ENCODE results near the gene COL9A1.
"Not testable (repeated sequence)": the region's sequence is repeated elsewhere in the genome, so short reads cannot be mapped to it uniquely, and the experiment has no call there.

COL9A1 gene

DNA sequence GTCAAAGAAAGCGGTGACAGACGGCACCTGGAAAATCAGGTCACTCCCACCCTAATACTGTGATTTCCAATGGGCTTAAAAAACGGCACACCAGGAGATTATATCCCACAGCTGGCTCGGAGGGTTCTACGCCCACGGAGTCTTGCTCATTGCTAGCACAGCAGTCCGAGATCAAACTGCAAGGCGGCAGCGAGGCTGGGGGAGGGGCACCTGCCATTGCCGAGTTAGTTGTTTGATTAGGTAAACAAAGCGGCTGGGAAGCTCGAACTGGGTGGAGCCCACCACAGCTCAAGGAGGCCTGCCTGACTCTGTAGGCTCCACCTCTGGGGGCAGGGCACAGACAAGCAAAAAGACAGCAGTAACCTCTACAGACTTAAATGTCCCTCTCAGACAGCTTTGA lies 14.9 kb upstream of the COL9A1 start:
- not testable (repeated sequence) for H3K27ac ChIP-seq (ENCODE audit: low read depth in 2 of 2, low read length in 2 of 2); H3K27me3 ChIP-seq (ENCODE audit: control insufficient read depth in 2 of 2, insufficient read depth in 2 of 2, low read length in 2 of 2); H3K9ac ChIP-seq (ENCODE audit: low read depth in 1 of 2, low read length in 2 of 2); H3K4me3 ChIP-seq (ENCODE audit: low read length in 2 of 2); H3K36me3 ChIP-seq (ENCODE audit: control insufficient read depth in 2 of 2, insufficient read depth in 2 of 2, low read length in 2 of 2); H3K4me1 ChIP-seq (ENCODE audit: control insufficient read depth in 2 of 2, insufficient read depth in 2 of 2, low read length in 2 of 2); H3K9me3 ChIP-seq (ENCODE audit: control insufficient read depth in 2 of 2, low read length in 2 of 2)

DNA sequence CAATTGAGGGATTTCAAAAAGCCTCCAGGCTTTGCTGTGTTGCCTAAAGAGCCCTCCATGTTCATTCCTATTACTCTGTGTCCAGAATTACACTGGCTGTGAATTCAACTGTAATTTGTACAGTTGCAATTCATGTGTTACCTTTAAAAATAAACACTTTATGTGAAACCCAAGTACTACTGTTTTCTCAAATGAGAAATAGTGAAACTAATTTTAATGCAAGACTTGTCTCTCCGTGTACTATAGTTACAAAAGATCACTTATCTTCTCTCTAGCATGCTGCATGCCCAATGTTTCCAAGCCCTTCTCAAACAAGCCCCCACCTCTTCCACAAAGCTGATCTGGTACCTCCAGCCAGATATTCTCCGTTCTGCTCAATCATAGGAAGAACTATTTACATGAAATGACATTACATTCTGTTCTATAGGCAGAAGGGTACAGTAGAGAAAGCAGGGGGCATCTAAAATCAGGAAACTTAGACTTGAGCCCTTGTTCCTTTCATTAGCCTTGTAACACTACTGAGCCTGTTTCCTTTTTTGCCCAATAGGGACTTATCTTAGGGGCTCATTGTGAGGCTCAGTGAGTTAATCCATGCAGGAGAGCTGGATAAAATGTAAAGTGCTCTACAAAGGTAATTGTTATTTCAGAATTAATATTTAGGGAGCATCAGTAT lies 12.3 kb upstream of the COL9A1 start:
- Histone ChIP-seq H3K27me3 (ENCODE audit: control insufficient read depth in 2 of 2, insufficient read depth in 2 of 2, low read length in 2 of 2) (no peaks in the 10 kb centered on the region), H3K36me3 (ENCODE audit: control insufficient read depth in 2 of 2, insufficient read depth in 2 of 2, low read length in 2 of 2) (no peaks in the 10 kb centered on the region), H3K9me3 (ENCODE audit: control insufficient read depth in 2 of 2, low read length in 2 of 2) (no peaks in the 10 kb centered on the region), H3K4me3 (ENCODE audit: low read length in 2 of 2) (no peak overlapping the region), H3K27ac (ENCODE audit: low read depth in 2 of 2, low read length in 2 of 2) (no peak overlapping the region), H3K9ac (ENCODE audit: low read depth in 1 of 2, low read length in 2 of 2) (no peak overlapping the region), H3K4me1 (ENCODE audit: control insufficient read depth in 2 of 2, insufficient read depth in 2 of 2, low read length in 2 of 2) (no peaks in the 10 kb centered on the region)

DNA sequence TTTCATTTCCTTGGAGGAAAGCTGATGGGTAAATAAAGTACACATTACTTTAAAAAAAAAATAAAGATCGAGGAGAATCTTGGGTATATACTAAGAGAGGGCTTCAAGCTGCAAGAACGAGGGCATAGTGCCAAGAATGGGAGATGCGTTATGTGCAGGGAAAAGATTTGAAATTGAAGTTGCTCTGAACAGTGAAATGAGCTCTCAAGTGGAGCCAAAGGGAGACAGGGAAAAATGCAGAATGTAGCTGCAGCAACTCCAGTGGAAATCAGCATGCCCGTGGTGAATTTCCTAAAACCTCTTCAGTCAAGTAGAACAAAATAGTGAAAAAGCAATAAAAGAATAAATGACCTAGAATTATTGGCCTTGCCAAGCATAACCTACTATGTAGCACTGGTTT lies 11.4 kb upstream of the COL9A1 start:
- H3K27me3 ChIP-seq (ENCODE audit: control insufficient read depth in 2 of 2, insufficient read depth in 2 of 2, low read length in 2 of 2) = no peaks in the 10 kb centered on the region
- H3K9me3 ChIP-seq (ENCODE audit: control insufficient read depth in 2 of 2, low read length in 2 of 2) = no peaks in the 10 kb centered on the region
- no peak overlapping the region for H3K27ac ChIP-seq (ENCODE audit: low read depth in 2 of 2, low read length in 2 of 2)
- no peak overlapping the region for H3K9ac ChIP-seq (ENCODE audit: low read depth in 1 of 2, low read length in 2 of 2)
- H3K36me3 ChIP-seq (ENCODE audit: control insufficient read depth in 2 of 2, insufficient read depth in 2 of 2, low read length in 2 of 2) = no peaks in the 10 kb centered on the region
- H3K4me1 ChIP-seq (ENCODE audit: control insufficient read depth in 2 of 2, insufficient read depth in 2 of 2, low read length in 2 of 2) = no peaks in the 10 kb centered on the region
- no peak overlapping the region for H3K4me3 ChIP-seq (ENCODE audit: low read length in 2 of 2)

DNA sequence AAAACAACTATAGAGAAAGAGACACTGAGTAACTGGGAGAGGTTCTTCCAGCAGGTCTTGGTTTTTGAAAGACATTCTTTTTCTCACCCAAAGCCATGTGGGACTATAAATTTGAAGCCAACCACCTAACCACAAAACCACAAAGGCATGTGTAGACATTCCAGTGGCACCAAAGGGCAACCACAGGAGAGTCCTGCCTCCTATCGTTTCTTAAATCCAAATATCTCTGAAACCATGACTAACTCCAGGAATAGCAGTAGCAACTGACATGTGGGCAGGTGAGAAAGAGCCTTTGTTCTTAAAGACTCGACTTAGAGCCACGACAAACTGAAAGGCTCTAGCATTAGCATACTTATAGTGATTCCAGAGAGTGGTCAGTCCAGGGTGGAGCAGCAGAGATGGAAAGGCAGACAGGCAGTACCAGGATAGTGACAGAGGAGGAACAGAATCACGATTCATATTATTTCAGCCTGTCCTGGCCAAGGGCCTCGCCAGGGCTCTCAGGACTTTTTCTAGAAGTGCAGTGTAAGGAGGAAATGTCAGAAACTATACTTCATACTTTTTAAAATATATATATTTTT lies 9.4 kb upstream of the COL9A1 start:
- Histone ChIP-seq H3K36me3 (ENCODE audit: control insufficient read depth in 2 of 2, insufficient read depth in 2 of 2, low read length in 2 of 2) (no peaks in the 10 kb centered on the region), H3K4me3 (ENCODE audit: low read length in 2 of 2) (no peak overlapping the region), H3K27ac (ENCODE audit: low read depth in 2 of 2, low read length in 2 of 2) (no peak overlapping the region), H3K9me3 (ENCODE audit: control insufficient read depth in 2 of 2, low read length in 2 of 2) (no peaks in the 10 kb centered on the region), H3K27me3 (ENCODE audit: control insufficient read depth in 2 of 2, insufficient read depth in 2 of 2, low read length in 2 of 2) (no peaks in the 10 kb centered on the region), H3K4me1 (ENCODE audit: control insufficient read depth in 2 of 2, insufficient read depth in 2 of 2, low read length in 2 of 2) (no peaks in the 10 kb centered on the region), H3K9ac (ENCODE audit: low read depth in 1 of 2, low read length in 2 of 2) (no peak overlapping the region)

DNA sequence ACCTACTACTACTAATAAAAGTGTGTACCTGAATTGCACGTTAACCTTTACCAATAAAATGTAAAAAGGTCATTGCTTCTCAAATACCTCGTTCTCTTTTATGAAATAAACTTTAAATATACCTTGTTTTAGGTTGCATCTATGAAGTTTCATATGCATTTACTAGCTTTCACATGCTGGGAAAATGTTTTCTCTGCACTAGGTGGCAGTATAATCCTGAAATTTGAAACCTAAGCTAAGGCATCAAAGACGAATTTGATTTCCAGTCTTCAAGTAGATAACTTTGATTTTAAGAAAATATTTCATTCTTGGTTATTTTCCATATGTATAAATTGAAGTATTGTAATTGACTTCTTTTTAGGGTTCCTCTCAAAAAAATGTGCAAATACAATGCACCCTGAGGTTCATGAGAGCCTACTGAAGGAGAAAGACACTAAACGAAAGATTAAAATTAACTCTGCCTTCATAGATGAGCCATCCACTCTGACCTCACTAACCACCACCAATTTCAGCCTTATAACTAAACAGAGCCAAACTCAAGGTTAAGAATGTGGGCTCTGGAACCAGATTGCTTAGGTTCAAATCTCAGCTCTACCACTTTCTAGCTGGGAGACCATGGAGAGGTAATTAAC lies 7.3 kb upstream of the COL9A1 start:
- Histone ChIP-seq H3K36me3 (ENCODE audit: control insufficient read depth in 2 of 2, insufficient read depth in 2 of 2, low read length in 2 of 2) (no peaks in the 10 kb centered on the region), H3K9me3 (ENCODE audit: control insufficient read depth in 2 of 2, low read length in 2 of 2) (no peaks in the 10 kb centered on the region), H3K9ac (ENCODE audit: low read depth in 1 of 2, low read length in 2 of 2) (no peak overlapping the region), H3K4me3 (ENCODE audit: low read length in 2 of 2) (no peak overlapping the region), H3K27me3 (ENCODE audit: control insufficient read depth in 2 of 2, insufficient read depth in 2 of 2, low read length in 2 of 2) (peaks cover 0 to 2% of the 10 kb centered on the region in 2 donors), H3K4me1 (ENCODE audit: control insufficient read depth in 2 of 2, insufficient read depth in 2 of 2, low read length in 2 of 2) (no peaks in the 10 kb centered on the region), H3K27ac (ENCODE audit: low read depth in 2 of 2, low read length in 2 of 2) (no peak overlapping the region)

DNA sequence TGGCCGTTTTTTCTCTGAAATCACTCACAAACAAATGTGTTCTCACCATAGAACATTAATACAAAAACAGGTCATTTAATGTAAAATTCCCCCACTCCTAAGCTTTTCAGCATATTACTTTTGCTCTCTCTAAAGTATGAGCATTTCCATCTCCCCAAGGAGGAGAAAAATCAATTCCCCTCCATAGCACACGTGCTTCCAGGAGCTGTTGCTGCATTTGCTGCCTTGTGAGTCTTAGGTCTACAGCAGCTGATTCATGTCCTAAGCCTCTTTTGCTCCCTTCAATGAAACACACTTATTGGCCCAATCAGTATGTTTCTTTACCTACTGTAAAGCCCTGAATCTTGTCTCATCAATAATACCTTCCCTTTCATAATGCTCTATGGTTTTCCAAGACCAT lies 6.4 kb upstream of the COL9A1 start:
- peaks cover 0 to 2% of the 10 kb centered on the region in 2 donors for H3K27me3 ChIP-seq (ENCODE audit: control insufficient read depth in 2 of 2, insufficient read depth in 2 of 2, low read length in 2 of 2)
- no peaks in the 10 kb centered on the region for H3K4me1 ChIP-seq (ENCODE audit: control insufficient read depth in 2 of 2, insufficient read depth in 2 of 2, low read length in 2 of 2)
- H3K36me3 ChIP-seq (ENCODE audit: control insufficient read depth in 2 of 2, insufficient read depth in 2 of 2, low read length in 2 of 2) = no peaks in the 10 kb centered on the region

DNA sequence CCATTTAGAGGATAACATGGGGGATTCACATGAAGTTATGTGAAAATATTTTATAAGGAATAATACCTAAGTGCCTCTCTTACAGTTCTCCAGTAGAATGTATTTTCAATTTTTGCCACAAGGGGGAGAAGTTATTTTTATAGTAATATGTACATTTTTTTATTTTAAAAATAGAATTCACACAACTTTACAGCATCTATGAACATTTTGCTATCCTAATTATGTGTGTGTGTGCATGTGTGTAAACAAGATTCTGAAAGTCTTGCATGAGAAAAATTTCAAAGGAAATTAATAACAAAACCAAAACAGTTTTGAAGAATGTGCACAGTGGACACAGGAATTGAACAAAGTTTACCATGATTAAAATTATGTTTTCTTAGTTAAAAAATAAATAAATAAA lies 5.3 kb upstream of the COL9A1 start:
- H3K27me3 ChIP-seq (ENCODE audit: control insufficient read depth in 2 of 2, insufficient read depth in 2 of 2, low read length in 2 of 2); H3K9me3 ChIP-seq (ENCODE audit: control insufficient read depth in 2 of 2, low read length in 2 of 2); H3K27ac ChIP-seq (ENCODE audit: low read depth in 2 of 2, low read length in 2 of 2); H3K4me3 ChIP-seq (ENCODE audit: low read length in 2 of 2); H3K9ac ChIP-seq (ENCODE audit: low read depth in 1 of 2, low read length in 2 of 2); H3K36me3 ChIP-seq (ENCODE audit: control insufficient read depth in 2 of 2, insufficient read depth in 2 of 2, low read length in 2 of 2); H3K4me1 ChIP-seq (ENCODE audit: control insufficient read depth in 2 of 2, insufficient read depth in 2 of 2, low read length in 2 of 2): not testable (repeated sequence)

More for the DNA sequence above, 6.4 kb upstream of the COL9A1 start:
- H3K27ac ChIP-seq (ENCODE audit: low read depth in 2 of 2, low read length in 2 of 2) = no peak overlapping the region
- H3K4me3 ChIP-seq (ENCODE audit: low read length in 2 of 2) = no peak overlapping the region
- H3K9me3 ChIP-seq (ENCODE audit: control insufficient read depth in 2 of 2, low read length in 2 of 2) = no peaks in the 10 kb centered on the region
- peak overlapping the region in 1 of 2 donors; percentile 9 for H3K9ac ChIP-seq (ENCODE audit: low read depth in 1 of 2, low read length in 2 of 2)

DNA sequence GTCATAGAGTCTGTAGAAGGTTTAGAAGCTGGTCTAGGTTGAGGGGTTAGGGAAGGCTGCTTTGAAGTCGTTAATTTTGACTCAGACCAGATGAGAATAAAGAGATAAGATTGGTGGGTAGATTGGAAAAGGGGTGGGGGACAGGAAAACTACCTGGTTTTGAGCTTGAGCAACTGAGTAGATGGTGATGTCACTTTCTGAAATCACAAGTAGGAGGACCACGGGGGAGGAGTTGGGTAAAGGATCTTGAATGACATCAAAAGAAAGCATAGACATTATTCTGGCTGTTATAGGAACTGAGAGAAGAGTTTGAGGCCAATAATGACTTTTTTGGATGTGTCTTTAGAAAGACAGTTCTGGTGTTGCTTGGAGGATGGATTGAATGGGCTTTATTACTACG lies 4.1 kb upstream of the COL9A1 start:
- H3K36me3 ChIP-seq (ENCODE audit: control insufficient read depth in 2 of 2, insufficient read depth in 2 of 2, low read length in 2 of 2) = no peaks in the 10 kb centered on the region
- no peak overlapping the region for H3K9ac ChIP-seq (ENCODE audit: low read depth in 1 of 2, low read length in 2 of 2)
- H3K9me3 ChIP-seq (ENCODE audit: control insufficient read depth in 2 of 2, low read length in 2 of 2) = no peaks in the 10 kb centered on the region
- no peak overlapping the region for H3K27ac ChIP-seq (ENCODE audit: low read depth in 2 of 2, low read length in 2 of 2)
- no peak overlapping the region for H3K4me3 ChIP-seq (ENCODE audit: low read length in 2 of 2)
- peaks cover 0 to 2% of the 10 kb centered on the region in 2 donors for H3K27me3 ChIP-seq (ENCODE audit: control insufficient read depth in 2 of 2, insufficient read depth in 2 of 2, low read length in 2 of 2)
- no peaks in the 10 kb centered on the region for H3K4me1 ChIP-seq (ENCODE audit: control insufficient read depth in 2 of 2, insufficient read depth in 2 of 2, low read length in 2 of 2)

DNA sequence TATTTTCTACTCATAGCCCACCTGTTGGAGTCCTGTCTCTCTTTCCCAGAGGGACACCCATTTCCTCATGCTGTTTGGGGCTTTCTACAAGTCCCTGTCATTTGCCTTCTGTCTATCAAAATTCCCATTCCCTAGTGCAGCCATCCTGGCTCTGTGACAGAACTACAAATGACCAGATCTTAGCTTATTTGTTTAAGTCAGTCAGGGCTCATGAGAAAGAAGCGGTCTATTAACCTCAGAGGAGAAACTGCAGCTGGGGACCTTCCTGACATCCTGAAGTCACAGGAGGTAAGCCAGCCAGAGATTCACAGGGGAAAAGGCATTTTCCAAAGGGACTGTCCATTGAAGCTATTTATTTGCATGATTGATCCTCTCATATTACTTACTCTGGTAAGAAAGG lies 1.7 kb upstream of the COL9A1 start:
- Histone ChIP-seq H3K9ac (ENCODE audit: low read depth in 1 of 2, low read length in 2 of 2) (no peak overlapping the region), H3K36me3 (ENCODE audit: control insufficient read depth in 2 of 2, insufficient read depth in 2 of 2, low read length in 2 of 2) (no peaks in the 10 kb centered on the region), H3K27ac (ENCODE audit: low read depth in 2 of 2, low read length in 2 of 2) (no peak overlapping the region), H3K4me1 (ENCODE audit: control insufficient read depth in 2 of 2, insufficient read depth in 2 of 2, low read length in 2 of 2) (no peaks in the 10 kb centered on the region), H3K9me3 (ENCODE audit: control insufficient read depth in 2 of 2, low read length in 2 of 2) (no peaks in the 10 kb centered on the region), H3K27me3 (ENCODE audit: control insufficient read depth in 2 of 2, insufficient read depth in 2 of 2, low read length in 2 of 2) (peaks cover 0 to 2% of the 10 kb centered on the region in 2 donors), H3K4me3 (ENCODE audit: low read length in 2 of 2) (no peak overlapping the region)

DNA sequence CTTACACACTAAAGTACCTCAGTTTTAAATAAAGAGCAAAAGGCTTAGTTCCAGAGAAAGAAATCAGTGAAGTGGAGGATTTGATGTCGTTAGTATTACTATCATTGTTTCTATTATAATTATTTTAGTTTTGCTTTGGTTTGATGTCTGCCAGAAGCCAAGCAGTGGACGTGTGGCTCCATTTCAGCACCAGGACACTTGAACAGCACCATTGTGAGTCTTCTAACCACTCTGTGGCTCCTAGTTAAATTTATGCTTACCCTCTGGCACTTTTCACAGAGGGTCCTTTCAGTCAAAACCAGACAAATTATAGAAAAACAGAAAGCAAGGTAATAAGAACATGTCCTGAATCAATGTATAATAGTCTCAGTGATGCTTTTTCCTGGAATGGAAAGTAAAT lies 3.4 kb downstream of the COL9A1 start:
- Histone ChIP-seq H3K9ac (ENCODE audit: low read depth in 1 of 2, low read length in 2 of 2) (no peak overlapping the region), H3K27me3 (ENCODE audit: control insufficient read depth in 2 of 2, insufficient read depth in 2 of 2, low read length in 2 of 2) (no peaks in the 10 kb centered on the region), H3K9me3 (ENCODE audit: control insufficient read depth in 2 of 2, low read length in 2 of 2) (no peaks in the 10 kb centered on the region), H3K4me3 (ENCODE audit: low read length in 2 of 2) (no peak overlapping the region), H3K36me3 (ENCODE audit: control insufficient read depth in 2 of 2, insufficient read depth in 2 of 2, low read length in 2 of 2) (no peaks in the 10 kb centered on the region), H3K27ac (ENCODE audit: low read depth in 2 of 2, low read length in 2 of 2) (no peak overlapping the region), H3K4me1 (ENCODE audit: control insufficient read depth in 2 of 2, insufficient read depth in 2 of 2, low read length in 2 of 2) (no peaks in the 10 kb centered on the region)
